Forelimb muscle (tissue), 1 donor: ENCODE data around the gene CUL4A. TPM values are rescaled to one million over a fixed set of nuclear protein-coding genes. Genes with fewer than 3 reads are reported as not detected.

Experiments used
- DNase-seq: peaks from one replicate; pipeline ENCODE4 v3.0.0-alpha.2; 2013; ENCODE audit warnings: low read depth
- polyA plus RNA-seq: library from polyadenylated mRNA; unstranded; fragments of 120-200 nt; gene quantifications from one replicate; pipeline ENCODE4 v1.2.1, GENCODE V29; 2013; ENCODE audit not compliant: insufficient read length

Gene CUL4A
- polyA plus RNA-seq, 1 donor: 67.8 TPM

DNA sequence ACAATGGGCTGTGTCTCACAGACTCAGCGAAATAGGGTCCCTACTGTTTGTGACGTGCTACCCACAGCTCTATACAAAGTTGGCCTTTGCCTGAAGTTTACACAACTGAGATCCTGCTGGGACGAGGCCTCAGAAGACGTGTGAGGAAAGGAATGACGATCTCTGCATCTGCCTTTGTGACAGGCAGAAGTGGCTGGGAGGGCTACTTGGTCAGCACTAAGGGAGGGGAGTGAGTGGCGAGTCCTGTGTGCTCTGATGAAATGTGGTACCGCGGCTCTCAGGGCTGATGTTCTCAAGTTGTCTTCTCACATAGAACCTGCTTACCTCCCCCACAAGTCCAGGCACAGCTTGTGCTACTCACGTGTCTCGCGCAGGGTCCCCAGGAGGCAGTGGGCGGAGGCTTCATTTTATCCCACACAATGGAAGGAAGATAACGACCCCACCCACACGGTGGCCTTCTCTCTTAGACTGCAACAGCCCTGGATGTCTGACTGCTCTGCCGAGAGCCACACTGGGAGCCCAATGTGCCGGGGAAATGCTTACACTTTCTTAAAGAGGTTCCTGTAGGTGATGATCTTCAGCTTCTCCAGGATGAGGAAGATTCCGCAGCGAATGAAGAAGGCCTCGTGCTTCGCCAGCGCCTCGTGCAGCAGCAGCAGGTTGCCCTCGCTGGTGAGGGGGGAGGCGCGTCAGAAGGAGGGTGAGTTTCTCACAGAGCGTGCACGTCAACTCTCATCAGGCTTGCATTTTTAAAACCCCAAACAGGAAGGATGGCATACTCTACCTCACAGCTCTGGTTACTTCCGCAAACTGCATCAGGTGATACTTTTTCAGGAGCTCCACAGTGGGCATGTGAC lies 29.8 kb upstream of the CUL4A start:
- DNase-seq: no peak

DNA sequence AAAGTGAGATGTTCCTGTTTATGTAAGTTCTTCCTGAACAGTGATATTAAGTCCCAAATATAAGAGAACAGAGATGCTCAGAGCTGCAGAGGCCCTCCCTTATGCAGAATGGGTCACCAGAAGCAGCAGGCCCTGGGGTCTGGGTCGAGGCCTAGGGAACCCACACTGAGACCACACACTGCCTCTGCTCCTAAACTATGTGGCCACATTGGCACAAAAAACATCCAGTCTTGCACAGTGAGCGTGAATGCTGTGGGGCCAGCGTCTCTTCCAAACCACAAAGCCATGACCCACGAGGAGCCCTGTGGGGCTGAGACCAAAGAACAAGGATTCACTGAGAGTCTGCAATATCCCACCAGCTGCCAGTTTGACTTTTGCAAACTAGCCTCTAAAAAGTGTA lies 27.4 kb upstream of the CUL4A start:
- DNase-seq: no peak

DNA sequence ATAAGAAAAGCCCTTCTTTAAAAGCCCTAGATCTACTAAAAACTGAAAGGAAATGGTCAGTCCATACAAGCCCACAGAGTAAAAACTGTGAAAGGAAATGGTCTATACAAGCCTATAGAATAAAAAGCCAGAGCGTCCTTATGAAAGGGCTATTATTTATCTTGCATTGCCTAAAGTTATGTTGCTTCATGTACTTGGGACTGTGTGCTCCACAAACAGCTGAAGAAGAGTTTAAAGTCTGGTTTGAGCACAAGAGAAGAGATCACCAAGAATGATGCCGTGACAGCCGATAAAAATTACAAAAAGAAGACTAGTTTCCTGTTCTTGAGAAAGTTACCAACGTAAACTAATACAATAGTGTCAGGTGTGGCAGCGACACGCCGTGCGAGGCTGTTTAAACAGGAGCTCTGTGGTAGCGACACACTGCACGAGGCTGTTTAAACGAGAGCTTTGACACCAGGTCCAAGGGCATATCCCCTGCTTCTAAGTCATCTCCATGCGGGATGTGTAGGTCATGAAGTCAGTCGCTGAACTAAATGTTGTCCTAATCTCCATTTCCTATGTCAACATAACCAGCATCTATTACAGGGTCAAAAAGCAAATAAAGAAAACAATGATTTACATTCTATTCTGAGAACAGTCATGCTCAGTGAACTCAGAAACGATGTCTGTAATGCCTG lies 25.8 kb upstream of the CUL4A start:
- no peak for DNase-seq

DNA sequence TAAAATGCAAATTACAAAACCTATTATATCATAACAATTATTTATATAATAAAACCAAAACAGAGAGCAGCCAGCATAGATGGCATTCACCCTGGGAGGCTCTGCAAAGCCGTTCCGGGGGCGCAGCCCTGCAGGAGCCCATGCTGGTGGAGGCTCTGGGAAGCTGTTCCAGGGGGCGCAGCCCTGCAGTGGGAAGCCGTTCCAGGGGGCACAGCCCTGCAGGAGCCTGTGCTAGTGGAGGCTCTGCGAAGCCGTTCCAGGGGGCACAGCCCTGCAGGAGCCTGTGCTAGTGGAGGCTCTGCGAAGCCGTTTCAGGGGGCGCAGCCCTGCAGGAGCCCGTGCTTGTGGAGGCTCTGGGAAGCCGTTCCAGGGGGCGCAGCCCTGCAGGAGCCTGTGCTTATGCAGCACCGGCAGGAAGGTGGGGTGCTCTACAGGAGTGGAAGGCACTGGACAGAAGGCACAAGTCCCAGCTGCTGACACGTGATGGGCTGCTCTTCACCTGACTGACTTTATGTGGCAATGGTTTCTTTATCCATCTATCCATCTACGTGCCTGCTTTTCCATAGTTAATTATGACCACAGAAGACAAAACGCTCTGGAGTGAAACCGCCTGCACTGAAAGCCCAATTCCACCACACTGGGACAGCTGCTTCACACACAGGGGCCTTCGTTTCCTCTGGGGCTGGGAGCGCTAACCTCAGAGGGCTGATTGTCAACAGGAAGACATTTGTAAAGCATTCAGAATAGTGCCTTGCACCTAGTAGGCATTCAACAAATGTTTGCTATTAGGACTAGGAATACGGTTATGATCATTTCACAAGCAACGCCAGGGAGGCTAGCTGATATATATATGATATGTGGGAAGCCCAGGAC lies 24.6 kb upstream of the CUL4A start:
- no peak for DNase-seq

DNA sequence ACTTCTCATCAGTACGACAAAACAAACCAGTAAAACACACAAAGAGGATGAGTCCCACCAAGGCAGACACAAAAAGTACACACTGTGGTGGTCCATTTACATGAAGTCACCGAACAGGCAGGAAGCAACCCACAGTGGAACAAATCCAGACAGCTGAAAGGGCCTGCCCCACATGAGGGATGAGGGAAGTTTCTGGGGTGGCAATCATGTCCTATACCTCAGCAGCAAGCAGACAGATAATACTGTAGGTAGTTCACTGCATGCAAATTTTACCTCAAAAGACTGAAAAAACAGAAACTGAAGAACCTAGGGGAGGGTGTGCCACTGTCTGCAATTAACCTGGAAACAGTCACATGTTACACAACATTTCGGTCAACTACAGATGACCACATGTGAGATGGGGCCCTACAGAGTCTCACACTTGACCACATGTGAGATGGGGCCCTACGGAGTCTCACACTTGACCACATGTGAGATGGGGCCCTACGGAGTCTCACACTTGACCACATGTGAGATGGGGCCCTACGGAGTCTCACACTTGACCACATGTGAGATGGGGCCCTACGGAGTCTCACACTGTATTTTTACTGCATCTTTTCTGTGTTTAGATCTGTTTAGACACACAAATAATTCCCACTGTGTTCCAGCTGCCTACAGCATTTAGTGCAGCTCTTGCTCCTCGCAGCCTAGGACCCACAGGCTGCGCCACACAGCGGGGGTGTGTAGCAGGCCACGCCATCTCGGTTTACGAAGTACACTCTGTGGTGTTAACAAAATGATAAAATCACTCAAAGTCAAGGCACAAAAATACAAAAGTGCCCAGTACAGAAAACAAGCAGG lies 23.1 kb upstream of the CUL4A start:
- no peak for DNase-seq

DNA sequence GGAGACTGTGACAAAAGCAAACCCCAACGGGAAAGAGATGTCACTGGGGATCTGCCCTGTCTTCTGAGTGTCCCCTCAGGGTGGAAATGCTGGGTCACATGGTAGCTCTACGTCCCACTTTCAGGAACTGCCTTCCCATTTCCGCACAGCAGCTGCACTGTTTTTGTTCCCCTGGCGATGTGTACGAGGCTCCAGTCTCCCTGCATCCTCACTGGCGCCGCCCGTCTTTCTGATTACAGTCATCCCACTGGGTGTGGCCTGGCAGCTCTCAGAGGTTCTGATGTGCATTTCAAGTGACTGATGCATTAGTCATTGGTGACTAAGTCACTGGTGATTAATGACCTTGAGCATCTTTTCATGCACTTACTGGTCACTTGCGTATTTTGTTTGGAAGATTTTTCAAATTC lies 22.1 kb upstream of the CUL4A start:
- DNase-seq: no peak

DNA sequence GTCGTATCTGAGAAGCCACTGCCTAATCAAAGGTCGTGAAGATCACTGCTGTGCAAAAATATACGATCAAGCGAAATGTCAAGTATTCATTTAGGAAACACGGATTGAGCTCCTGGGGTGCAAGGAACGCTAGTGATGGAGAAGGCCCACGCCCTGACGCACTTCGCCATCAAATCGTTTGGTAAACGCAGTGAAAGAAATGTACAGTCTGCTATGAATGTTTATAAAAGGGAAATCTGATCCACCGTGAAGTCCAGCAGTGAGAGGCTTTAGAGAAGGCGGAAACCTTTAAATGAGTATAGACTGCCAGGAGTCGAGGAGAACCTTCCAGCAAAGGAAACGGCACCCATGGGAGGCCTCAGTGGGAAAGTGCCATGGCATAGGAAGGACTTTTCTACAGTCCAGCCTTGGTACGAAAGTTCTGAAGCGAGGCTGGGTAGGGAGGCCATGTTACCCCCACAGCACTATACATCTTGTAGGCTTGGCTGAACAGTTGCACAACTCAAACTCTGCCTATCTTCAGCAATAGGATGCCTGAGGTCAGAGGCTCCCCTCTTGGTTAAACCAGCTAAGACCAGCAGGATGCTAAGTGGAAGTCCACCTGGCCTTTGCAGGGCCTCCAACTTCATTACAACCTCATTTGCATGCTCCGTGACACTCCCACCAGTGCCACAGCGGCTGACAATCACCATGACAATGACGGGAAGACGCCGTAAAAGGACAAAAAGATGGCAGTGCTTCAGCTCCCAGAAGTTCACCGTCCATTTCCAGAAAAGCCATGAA lies 21.3 kb upstream of the CUL4A start:
- no peak for DNase-seq

DNA sequence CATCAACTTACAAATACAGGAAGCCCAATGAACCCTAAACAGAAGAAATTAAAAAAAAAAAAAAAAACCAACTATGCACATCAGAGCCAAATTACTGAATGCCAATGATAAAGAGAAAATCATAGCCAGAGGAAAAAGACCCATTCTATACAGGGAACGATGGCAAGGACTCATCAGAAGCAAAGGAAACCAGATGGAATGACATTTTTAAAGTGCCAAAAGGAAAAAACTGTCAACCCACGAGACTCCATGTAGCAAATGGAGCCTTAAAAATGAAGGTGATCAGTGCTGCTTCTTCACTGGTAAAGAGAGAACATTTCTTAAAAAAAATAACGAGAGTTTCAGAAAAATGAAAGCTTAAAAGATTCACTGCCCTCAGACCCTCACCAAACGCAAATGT lies 19.2 kb upstream of the CUL4A start:
- no peak for DNase-seq

DNA sequence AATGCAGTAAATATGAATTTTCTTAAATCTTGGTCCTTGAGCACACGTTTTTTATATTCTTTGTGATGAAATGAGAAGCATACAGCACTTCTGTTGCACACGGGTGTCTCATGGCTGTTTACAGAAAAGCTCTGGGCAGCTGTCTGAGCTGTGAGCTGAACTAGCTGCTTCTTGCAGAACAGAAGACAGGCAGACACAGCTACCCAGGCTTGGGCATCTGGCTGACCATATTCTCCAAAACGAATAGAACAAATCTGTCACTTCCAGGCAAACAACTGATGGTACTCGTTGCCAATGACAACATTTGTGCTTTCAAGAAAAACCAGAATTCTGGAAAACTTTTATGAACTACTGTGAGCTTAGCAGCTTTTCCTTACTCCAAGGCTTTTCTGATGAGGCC lies 17.1 kb upstream of the CUL4A start:
- DNase-seq: no peak

DNA sequence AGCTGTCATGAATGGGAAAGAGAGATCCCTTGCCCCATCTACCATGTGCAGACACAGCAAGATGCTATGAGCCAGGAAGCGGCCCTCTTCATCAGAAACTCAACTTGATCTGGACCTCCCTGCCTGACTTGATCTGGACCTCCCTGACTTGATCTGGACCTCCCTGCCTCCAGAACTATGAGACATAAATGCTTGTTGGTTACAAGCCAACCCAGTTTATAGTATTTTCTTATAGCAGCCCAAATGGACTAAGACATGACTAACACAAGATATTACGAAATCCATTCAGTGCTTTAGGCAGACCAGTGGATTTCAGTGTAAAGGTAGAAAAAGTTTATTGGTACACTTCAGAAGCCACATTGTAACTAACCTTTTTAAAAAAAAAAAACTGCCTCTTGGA lies 16.5 kb upstream of the CUL4A start:
- DNase-seq: no peak

DNA sequence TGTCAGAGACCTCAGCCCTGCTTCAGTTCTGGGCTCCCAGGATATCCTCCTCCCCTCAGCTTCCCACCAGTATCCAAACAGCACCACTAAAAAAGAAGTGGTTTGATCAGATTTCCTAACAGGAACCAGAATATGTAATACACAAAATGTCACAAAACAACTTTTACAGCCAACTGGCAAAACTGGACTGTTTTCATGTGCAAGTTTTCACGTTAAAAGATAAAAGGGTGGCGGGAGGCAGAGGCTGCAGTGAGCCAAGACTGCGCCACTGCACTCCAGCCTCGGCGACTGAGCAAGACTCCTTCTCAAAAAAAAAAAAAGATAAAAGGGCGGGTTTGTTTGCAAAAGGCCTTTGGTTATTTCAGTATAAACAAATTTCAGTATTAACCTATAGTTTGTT lies 14.1 kb upstream of the CUL4A start:
- DNase-seq: no peak

DNA sequence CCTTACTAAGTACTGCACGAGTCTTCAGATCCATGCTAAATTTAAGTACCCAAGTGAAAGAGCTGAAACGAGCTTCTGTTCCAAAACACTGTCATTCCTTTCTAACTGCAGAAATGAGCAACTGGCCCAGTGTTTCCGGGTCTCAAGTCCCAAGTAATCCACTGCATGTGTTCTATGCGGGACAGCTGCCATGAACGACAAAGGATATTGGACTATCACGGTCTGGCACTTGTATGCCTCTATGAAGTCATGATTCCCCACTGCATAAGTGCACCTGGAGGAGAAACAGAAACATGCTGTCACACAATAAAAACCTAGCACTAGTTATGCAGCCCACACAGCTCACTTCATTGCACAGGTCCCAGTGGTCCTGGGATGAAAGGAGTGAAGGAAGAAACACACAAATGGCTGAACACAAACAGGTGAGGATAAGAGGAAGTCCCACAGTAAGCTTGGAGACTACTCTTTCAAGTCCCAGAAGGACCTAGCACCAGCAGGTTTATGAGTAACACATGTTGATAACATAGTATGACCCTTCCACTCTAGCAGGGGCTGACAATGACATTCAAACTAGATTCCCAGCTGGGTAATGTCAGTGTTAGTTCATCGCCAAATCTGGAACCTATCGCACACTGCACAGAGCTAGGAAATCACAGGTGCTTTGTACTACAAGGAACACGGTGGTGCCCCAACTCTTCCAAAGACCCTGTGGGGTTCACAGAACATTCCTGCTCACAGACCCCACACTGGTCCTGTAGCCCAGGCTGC lies 12.3 kb upstream of the CUL4A start:
- DNase-seq: no peak

DNA sequence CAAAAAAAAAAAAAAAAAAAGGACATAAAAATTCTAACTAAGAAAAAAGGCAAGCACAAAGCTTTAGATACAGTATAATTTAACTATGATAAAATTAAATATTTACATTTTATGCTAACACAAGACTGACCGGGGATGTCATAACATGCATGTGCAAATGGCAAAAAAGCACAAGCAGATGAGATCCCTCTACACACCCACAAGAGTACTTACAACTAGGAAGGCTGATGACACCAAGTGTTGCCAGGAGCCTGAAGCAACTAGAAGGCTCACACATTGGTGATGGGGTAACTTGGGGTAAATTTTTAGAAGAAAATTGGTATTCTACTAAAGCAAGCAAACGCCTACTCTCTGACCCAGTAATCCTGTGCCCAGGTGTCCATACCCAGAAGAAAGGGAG lies 7.6 kb upstream of the CUL4A start:
- no peak for DNase-seq

DNA sequence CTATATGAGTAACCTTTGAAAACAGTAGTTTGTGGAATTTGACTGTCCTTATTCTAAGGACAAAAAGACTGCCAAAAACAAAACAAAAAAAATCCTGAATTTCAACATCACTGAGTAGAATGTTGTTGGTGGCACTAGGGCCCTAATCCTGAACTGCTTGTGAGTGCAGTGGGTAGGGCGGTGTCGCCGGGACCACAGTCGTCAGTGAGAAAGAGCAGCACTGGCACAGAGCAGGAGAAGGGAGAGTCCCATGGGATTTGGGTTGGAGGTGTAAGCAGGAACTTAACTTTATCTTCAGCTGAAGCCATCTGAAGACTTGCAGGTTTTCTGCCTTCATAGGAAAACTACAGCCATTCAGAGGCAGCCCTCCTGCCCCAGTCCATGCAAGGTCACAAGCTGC lies 6.5 kb upstream of the CUL4A start:
- DNase-seq: no peak

DNA sequence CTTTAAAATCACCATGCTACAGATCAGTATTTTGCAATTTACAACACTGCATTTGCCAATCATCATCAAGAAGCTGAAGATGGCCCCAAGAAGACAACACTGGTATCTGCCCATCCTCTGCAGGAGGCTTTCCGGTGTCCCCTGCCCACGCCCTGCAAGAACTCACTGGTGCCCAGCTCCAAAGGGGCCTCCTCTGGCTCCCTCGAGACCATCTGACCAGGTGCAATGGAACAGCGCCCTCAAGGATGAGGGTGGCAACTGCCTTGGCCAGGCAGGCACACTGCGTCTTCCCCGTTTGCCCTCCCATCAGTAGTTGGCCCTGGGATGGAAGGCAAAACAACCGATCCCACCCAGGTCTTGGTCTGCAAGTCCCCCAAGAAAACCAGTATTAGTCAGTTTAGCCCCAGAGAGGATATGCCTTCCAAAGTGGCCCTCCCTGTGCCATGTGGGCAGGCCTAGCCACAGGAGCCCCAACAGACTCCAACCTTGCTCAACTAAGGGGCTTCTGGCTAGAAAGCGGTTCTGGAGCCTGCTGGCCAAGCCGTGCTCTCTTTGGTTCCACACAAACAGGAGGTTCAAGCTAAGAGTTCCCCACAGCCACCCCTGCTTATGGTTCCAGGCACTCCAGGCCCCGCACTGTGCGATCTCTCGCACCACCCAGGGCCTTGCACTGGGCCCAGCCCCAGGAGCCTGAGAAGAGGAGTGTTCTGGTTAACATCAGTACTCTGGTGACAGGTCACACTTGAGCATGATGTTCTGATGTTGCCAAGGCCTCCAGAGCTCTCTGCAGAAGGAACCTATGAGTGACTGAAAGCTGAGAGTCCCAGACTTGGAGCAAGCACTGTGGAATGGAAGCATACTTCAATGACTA lies 5.7 kb upstream of the CUL4A start:
- no peak for DNase-seq

DNA sequence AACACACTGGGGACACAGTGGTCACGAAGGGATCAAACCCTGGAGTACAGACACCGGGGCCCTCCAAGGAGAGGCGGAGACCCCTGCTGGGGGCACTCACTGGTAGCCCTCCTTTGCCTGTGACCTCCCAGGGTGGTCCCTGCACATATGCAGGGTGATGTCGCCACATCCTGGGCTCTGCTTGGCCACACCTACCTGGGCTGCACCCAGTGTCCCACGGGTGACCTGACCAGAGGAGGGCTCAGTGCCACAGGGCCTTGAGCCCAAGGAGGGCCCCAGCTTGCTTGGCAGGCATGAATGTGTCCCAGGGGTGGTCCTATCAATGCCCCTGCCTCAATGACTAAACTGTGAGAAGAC lies 5.1 kb upstream of the CUL4A start:
- no peak for DNase-seq

DNA sequence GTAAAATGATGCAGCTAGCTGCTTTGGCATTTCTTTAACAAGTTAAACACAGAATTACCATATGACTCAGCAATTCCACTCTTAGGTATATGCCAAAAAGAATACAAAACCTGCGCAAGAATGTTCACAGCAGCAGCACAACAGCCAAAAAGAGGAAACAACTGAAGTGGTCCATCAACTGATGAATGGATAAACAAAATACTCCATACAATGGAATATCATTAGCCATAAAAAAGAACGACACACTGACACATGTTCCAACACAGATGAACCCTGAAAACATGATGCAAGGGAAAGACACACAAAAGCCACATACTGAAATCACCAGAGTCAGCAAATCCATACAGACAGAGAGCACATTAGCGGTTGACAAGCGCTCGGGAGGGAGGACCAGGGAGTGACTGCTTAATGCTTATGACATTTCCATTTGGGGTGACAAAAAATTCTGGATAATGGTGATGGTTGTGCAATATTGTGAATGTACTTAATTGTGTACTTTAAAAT lies 3.9 kb upstream of the CUL4A start:
- no peak for DNase-seq

DNA sequence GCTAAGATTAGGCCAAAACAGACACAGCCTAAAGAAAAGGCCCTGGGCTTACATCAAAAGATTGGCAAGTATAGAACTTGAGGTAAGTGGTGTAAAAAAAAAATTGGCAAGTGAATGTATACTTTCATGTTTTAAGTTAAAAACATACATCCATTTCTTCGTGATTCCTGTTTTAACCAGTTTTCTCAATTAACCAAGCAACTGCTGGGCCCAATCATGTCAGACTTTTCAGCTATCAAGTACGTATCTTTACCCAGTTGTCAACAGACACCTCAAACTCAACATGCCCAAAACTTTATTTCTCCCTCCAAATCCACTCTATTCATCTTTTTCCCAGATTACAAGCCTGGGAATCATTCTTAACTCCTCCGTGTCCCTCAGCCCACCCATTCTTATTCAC lies 2.0 kb upstream of the CUL4A start:
- no peak for DNase-seq

DNA sequence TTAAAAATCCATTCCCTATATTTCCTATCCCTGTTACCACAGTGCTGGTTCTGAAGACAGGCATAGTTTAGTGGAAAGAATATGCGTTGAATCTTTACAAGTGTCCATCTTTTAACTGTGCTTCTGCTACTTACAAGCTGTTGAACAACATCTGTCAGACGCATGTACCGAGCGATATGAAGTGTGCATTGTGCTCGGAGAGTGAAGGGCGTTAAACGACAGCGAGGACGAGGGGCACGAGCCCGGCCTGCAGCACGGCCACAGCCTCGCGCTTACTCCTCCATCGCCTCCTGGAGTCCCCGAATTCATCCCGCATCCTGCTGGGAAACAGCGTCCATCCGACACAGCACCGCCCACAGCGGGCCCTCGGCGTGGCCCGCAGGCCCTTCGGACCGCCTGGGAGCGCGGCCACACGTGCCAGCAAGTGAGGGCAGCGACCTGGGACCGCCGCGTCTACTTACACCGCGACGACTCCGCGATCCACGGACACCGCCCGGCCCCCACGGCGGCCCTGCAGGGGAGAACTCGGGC lies 1.5 kb upstream of the CUL4A start:
- DNase-seq: no peak
